NCI-H2227 (cell line): ENCODE data around the gene MAN1B1.
"Not testable (repeated sequence)": the region's sequence is repeated elsewhere in the genome, so short reads cannot be mapped to it uniquely, and the experiment has no call there.

ENCODE experiments used
- DNase-seq: peaks from one replicate; lab custom pipeline; 2025; ENCODE audit not compliant: unreplicated experiment; lab: John Stamatoyannopoulos, UW

Gene MAN1B1

DNA sequence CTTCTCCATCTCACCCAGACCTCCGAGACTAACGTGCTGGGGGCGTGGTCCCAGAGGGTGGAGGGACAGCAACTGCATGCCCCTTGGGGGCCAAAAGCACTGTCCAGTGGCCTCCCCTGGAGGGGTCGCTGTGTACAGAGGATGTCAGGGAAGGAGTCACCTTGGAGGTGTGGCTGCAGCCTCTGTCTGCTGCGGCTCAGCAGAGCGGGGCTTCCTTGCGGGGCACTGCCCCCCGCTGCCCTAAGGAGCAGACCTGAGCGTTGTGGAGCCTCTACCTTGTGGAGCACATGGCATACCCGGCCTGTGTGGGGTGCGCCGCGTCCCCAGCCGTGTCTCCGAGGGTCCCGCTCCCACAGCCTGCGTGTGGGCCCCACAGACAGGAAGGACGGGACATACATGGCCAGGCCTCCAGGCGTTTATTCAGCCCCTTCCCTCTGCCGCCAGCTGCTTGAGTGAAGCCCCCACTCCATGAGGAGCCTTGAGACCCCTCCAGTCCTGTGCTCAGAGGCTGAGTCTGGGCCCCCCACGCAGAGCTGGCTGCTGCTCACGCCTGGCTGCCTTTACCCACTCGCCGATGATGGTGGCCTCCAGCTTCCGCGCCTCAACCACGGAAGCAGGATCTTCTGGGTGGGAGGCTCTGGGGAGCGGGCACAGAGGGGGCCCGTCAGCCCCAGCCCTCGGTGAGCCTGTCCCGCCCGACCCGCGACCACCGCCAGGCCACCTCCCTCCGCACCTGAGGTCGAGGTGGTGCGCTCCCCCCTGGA, 23.5 kb downstream of the MAN1B1 start:
- no peak for DNase-seq

DNA sequence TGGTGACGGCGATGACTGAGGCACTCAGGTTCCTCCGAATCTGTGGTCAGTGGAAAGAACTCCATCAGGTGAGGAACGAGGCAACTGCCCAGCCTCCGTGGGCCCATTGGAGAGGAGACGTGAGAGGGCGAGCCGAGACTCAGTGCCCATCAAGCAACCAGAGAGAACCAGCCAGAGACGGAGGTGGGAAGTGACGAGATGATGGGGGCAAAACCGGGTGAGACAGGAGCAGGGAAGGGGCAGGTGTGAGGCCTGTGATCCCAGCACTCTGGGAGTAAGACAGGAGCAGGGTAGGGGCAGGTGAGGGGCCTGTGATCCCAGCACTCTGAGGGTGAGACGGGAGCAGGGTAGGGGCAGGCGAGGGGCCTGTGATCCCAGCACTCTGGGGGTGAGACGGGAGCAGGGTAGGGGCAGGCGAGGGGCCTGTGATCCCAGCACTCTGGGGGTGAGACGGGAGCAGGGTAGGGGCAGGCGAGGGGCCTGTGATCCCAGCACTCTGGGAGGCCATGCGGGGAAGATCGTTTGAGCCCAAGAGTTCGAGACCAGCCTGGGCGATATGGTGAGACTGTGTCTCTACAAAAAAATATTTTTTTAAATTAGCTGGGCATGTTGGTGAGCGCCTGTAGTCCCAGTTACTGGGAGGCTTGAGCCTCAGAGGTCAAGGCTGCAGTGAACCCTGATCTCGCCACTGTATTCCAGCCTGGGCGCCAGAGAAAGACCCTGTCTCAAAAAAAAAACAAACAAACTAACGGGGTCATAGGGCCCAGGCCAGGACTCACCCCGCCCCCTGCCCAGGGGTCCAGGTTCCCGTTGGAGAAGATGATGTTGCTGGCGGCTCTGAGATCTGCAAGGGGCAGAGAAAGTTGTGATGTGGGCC, 24.4 kb downstream of the MAN1B1 start:
- DNase-seq = no peak

DNA sequence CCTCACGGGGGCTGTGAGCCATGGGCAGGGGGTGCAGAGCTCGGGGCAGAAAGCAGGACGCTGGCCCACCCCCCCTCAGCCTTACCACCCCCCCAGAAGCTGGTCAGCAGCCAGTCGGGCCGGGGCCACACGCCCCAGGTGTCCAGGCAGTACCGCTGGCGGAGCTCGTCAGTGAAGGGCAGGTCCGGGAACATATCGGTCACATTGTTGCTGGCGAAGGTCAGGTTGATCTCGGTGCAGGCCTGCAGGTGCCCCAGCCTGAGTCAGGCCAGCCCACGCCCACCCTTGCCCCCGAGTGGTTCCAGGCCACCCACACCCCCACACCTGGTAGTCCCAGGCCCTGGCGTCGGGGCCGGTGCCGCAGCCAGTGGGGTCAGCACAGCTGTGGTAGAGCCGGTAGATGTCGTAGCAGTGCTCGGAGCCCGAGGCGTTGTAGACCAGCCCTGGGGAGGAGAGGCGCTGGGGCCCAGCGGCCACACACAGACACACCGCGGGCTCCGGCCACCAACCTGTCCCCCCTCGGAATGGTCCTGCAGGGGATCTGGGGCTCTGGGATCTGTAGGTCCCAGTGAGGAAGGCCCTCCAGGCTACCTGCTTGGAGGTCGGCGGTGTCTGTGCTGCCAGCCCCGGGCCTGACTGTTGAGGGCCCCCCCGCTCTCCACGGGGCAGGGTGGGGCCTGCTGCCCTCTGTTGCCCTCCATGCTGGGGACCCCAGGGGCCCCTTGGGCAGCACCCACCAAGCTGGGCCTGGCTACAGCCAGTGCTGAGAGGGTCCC, 25.2 kb downstream of the MAN1B1 start:
- no peak for DNase-seq

DNA sequence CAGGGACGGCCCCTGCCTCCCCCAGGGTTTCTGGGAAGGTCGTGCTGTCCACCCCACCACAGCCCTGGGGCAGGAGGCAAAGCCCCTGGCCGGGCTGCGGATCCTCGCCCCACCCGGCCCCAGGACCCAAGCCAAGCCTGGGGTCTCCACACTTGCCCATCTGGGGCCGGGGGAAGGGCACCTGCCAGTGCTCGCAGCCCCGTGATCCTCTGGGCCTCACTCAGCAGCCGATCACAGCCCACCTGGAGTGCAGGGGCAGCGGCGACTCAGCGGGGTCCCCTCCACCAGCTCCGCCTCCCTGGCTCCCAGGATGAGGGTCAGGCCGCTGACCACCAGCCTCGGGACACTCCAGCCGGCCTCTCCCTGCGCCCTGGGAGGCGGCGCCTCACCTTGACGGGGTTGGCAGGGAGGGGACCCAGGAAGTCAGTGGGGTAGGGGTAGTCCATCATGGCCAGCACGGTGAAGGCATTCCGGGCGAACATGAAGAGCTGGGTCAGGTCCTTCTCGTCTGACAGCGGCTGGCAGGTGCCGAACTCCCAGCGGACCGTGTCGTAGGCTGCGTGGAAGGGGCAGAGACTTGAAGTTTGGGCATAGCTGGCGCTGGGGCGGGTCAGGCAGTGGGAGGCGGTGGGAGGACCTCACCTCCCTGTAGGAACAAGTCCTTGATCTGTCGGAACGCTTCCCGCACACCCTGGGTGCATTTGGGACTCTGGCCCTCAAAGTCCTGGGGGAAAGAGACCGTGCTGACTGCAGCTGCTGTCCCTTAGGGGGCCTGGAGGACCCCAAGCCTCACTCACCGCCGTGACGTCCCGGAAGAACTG, 26.0 kb downstream of the MAN1B1 start:
- DNase-seq = no peak

DNA sequence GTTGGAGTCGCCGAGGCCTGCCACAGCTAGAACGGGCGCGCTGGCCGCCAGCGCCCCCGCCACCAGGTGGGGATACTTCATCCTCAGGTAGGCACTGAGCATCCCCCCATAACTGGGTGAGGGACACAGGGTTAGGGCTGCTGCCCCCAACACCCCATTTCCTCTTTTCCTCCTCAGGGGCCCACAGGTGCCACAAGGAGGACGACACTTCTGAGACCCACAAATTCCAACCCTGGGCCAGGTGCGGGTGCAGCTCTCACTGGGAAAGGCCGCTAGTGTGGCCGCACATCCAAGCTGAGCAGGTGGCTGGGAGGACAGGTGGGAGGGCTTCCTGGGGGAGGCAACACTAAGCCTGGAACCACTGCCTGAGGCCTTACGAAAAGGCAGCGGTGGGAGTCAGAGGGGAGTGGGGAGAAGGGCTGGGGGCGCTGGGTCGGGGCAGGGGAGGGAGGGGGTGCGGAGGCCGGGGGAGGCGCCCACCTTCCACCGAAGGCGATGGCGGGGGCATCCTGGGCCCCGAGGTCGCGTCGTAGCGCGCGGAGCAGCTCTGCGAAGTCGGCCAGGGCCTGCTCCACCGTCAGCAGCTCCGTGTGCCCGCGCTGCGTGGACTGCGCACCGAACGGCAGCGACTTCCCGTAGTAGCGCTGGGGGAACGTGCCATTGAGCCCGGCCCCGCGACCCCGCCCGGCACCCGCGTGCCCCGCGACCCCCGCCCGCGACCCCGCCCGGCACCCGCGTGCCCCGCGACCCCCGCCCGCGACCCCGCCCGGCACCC, 26.8 kb downstream of the MAN1B1 start:
- DNase-seq = no peak

DNA sequence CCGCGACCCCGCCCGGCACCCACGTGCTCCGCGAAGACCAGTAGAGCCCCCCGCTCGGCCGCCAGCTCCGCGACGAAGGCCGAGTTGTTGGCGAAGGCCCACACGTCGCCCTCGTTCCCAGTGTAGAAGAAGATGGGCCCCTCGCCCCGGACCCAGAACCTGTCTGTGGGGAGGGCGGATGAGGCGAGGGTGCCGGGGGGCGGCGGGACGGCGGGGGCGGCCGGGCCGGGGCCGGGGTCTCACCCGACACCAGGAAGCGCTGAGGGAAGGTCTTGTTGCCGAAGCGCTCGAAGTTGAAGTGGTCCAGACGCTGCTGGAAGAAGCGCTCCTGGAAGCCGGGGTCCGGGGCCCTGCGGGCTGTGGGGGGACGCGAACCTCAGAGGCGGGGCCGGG, 27.4 kb downstream of the MAN1B1 start:
- DNase-seq = no peak

DNA sequence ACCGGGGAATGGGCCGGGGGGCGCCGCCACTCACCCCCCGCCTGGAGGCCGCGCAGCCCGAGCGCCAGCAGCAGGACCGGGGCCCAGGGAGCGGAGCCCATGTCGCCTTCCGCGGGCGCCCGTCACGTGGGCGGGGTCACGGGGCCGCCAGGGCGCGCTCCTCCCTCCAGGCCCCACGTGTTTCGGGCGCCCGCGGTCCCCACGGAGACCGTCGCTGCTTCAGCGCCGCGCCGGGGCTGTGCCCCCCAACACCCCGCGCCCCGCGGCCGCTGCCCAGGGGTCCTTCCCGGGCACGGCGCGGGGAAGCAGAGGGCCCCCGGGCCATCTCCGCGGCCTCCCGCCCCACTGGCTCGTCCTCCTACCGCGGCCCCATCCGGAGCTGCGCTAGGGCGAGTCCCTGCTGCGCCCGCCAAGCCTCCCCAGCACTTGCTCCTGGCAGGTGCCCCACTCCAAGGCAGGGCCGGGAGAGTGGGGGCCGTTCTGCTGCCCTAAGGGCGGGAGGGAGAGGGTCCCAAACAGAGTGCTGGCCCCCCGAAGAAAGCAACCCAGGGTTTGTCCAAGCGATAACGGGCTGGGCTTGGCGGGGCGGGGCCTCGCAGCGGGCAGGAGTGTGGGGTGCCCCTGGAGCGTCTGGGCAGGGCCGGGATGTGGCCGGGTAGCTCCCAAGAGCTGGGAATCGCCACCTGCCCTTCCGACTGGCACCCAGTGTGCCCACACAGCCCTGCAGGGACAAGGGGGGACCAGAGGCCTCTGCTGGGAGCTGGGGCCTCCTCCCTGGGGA, 28.0 kb downstream of the MAN1B1 start, which contains the start of gene DPP7:
DPP7 (minus strand) TSS at position 121 of the 781 bp plus-strand sequence; CDS start at position 101, 20 bp downstream.
- peak; percentile 63 for DNase-seq

DNA sequence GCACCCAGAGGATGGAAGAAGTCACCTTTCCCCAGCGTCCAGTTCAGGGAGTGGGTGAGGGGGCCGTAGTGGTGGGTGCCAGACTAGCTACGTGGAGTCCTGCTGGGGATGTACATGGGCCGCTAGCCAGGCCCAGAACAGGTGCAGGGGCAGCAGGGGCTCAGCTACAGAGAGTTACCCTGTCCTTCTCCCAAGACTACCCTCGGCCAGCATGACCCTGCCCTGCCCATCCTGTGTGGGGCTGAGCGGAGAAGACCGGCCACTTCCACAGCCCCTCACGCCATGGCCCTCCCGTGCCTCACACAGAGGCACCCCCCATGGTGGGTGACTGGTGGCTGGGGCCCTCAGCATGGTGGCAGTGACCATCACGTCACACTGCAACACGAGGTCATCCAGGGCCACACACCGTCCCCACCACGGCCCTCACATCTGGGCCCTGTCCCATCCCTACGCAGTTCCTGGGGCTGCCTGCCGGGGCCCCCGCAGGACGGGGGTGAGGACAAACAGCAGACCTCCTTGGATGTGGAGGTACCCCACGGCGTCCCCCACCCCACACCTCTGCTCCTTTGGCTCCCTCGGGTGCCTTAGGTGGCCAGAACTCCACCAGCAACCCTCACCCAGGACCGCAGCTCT, 28.7 kb downstream of the MAN1B1 start:
- DNase-seq = no peak

DNA sequence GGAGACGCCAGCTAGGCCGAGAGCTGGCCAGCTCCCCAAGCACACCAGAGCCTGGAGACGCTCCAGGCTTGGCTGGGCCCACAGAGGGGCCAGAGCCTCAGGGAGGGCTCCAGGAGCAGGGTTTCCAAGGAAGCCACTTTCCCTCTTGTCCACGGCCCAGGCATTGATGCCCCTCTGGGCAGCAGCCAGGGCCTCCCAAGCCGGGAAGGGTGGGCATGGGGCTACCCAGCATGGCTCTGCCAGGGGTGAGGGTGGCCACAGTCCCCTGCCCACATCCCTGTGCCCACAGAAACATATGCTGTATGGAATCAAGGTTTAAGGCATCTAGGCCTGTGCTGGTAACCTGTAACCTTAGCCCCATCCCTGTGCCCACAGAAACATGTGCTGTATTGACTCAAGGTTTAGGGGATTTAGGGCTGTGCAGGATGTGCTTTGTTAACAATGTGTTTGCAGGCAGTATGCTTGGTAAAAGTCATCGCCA, 29.3 kb downstream of the MAN1B1 start:
- DNase-seq = no peak

DNA sequence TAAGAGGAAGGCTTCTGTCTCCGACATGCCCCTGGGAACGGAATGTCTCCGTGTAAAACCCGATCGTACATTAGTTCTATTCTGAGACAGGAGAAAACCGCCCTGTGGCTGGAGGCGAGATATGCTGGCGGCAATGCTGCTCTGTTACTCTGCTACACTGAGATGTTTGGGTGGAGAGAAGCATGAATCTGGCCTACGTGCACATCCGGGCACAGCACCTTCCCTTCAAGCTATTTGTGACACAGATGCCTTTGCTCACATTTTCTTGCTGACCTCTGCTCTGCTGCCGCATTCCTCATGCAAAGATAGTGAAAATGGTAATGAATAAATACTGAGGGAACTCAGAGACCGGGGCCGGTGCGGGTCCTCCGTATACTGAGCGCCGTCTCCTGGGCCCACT, 29.9 kb downstream of the MAN1B1 start:
- DNase-seq = no peak

DNA sequence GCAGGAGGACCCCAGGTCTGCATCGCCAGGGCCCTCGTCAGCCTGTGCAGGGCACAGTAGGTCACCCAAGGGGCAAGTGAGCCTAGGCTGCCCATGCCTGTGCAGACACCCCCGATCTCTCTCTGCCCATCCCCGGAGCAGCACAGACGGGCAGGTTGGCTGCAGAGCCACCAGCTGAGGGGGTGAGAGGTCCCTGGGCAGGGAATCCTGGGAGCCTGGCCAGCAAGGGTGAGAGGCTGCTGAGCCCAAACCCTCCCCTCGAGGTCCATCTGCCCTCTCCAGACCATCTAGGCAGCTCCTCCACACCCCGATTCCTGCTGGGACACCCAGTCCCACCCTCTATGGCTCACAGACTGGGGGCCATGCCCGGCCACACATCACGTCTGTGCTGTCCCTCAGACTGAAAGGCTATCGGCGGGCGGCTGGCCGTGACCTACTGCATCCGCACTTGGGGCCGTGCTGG, 30.5 kb downstream of the MAN1B1 start:
- DNase-seq = no peak

DNA sequence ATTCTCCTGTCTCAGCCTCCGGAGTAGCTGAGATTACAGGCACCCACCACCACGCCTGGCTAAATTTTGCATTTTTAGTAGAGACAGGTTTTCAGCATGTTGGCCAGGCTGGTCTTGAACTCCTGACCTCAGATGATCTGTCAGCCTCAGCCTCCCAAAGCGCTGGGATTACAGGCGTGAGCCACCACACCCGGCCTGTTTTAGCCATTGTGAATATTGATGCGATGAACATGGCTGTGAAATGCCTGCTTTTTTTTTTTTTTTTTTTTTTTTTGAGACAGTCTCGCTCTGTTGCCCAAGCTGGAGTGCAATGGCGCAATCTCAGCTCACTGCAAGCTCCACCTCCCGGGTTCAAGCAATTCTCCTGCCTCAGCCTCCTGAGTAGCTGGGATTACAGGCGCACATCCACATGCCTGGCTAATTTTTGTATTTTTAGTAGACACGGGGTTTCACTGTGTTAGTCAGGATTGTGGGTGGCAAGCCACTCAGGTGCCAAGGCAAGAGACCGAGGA, 31.4 kb downstream of the MAN1B1 start:
- not testable (repeated sequence) for DNase-seq

DNA sequence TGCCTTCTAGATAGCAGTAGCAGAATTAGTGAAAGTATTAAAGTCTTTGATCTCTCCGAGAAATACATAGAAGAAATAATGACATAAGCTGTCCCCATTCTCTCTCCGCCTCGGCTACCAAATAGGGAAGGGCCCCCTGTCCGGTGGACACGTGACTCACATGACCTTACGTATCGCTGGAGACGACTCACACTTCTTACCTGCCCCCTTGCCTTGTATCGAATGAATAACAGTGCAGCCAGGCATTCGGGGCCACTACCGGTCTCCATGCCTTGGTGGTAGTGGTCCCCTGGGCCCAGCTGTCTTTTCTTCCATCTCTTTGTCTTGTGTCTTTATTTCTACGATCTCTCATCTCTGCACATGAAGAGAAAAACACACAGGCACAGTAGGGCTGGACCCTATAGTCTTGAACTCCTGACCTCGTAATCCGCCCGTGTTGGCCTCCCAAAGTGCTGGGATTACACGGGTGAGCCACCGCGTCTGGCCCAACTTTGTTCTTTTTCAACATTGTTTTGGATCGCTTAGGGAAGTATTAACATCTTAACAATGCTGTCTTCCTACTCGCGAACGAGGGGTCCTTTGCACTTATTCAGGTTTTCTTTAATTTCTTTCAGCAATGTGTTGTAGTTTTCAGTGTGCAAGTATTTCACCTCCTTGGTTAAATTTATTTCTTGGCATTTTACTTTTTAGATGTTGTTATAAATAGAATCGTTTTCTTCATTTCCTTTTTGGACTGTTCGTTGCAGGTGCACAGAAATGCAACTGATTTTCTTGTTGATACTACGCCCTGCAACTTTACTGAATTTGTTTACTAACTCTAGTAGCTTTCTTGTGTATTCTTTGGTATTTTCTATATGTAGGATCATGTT, 35.4 kb downstream of the MAN1B1 start:
- DNase-seq = not testable (repeated sequence)

DNA sequence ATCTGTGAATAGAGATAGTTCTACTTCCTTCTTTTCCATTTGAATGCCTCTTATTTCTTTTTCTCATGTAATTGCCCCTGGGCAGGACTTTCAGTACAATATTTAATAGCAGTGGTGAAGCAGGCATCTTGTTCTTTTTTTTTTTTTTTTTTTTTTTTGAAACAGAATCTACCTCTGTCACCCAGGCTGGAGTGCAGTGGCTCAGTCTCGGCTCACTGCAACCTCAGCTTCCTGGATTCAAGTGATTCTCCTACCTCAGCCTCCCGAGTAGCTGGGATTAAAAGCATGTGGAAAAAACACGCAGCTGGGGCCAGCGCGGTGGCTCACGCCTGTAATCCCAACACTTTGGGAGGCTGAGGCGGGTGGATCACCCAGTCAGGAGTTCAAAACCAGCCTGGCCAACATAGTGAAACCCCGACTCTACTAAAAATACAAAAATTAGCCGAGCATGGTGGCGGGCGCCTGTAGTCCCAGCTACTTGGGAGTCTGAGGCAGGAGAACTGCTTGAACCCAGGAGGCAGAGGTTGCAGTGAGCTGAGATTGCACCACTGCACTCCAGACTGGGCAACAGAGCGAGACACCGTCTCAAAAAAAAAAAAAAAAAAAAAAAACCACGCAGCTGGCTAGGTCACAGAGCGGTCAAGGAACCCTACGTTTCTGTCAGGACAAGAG, 36.1 kb downstream of the MAN1B1 start:
- not testable (repeated sequence) for DNase-seq

DNA sequence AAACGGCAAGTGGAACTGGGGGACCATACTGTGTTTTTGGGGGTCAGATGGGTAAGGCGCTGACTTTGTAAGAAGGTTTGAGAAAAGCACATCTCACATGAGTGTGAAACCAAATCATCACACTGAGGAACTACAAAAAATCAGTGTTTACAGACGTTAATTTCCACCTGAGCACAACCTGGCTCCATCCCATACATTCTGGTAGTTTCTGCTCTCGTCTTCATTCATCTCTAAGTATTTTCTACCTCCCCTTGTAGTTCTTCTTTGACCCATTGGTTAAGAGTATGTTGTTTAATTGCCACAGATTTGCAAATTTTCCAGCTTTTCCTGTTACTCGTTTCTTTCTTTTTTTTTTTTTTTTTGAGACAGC, 36.7 kb downstream of the MAN1B1 start:
- DNase-seq = no peak

DNA sequence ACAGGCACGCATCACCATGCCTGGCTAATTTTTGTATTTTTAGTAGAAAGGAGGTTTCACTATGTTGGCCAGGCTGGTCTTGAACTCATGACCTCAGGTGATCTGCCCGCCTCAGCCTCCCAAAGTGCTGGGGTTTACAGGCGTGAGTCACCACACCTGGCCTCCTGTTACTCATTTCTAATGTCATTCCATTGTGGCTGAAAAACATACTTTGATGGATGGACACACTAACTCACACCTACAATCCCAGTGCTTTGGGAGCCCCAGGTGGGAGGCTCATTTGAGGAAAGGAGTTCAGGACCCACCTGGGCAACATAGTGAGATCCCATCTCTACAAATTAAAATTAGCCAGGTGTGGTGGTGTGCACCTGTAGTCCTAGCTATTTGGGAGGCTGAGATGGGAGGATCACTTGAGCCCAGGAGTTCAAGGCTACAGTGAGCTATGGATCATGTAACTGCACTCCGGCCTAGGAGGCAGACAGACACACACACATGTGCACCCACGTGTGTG, 37.2 kb downstream of the MAN1B1 start:
- DNase-seq = not testable (repeated sequence)
